ENCODE results near the gene CDK13. TPM values are rescaled to one million over a fixed set of nuclear protein-coding genes. Genes with fewer than 3 reads are reported as not detected.
A peak's percentile ranks its signal among the peaks of the same experiment; 100 is the strongest.

CDK13 gene
- total RNA-seq, 1 donor from 2014 or later = 50.2 TPM

- Mint-ChIP-seq H3K36me3 (ENCODE audit: low read depth) (peaks cover 2% of the 10 kb centered on the region), H3K9me3 (no peaks in the 10 kb centered on the region), H3K27me3 (ENCODE audit: low read depth) (no peaks in the 10 kb centered on the region), H3K4me1 (peaks cover 50% of the 10 kb centered on the region), H3K4me3 (peak overlapping the region; percentile 100), H3K27ac (ENCODE audit: unreplicated experiment) (peak overlapping the region; percentile 45)
- DNase-seq (ENCODE audit: low read depth, low spot score) = peak; percentile 12
- no peak for TF ChIP-seq CTCF (conservative IDR thresholded peaks at IDR 0.05)
Measured at GRCh38 chr7:39950473-39951225, 593 bp downstream of the CDK13 start.

- Mint-ChIP-seq H3K27me3 (ENCODE audit: low read depth) (no peaks in the 10 kb centered on the region), H3K9me3 (no peaks in the 10 kb centered on the region), H3K4me1 (peaks cover 55% of the 10 kb centered on the region), H3K4me3 (peak overlapping the region; percentile 97), H3K36me3 (ENCODE audit: low read depth) (peaks cover 2% of the 10 kb centered on the region), H3K27ac (ENCODE audit: unreplicated experiment) (peak overlapping the region; percentile 98)
- peak; percentile 51 for DNase-seq (ENCODE audit: low read depth, low spot score)
- peak; percentile 60 for TF ChIP-seq CTCF (conservative IDR thresholded peaks at IDR 0.05)
Measured at GRCh38 chr7:39951226-39952194, 1.5 kb downstream of the CDK13 start.

- peak overlapping the region; percentile 98 for H3K27ac Mint-ChIP-seq (ENCODE audit: unreplicated experiment)
- TF ChIP-seq CTCF (conservative IDR thresholded peaks at IDR 0.05) = no peak
- H3K4me3 Mint-ChIP-seq = peak overlapping the region; percentile 97
- H3K4me1 Mint-ChIP-seq = peaks cover 59% of the 10 kb centered on the region
- peaks cover 2% of the 10 kb centered on the region for H3K36me3 Mint-ChIP-seq (ENCODE audit: low read depth)
- H3K9me3 Mint-ChIP-seq = no peaks in the 10 kb centered on the region
- DNase-seq (ENCODE audit: low read depth, low spot score) = no peak
- no peaks in the 10 kb centered on the region for H3K27me3 Mint-ChIP-seq (ENCODE audit: low read depth)
Measured at GRCh38 chr7:39952374-39952773, 2.3 kb downstream of the CDK13 start.

- Mint-ChIP-seq H3K4me3 (peak overlapping the region; percentile 97), H3K27me3 (ENCODE audit: low read depth) (no peaks in the 10 kb centered on the region), H3K4me1 (peaks cover 59% of the 10 kb centered on the region), H3K9me3 (no peaks in the 10 kb centered on the region), H3K27ac (ENCODE audit: unreplicated experiment) (peak overlapping the region; percentile 93), H3K36me3 (ENCODE audit: low read depth) (peaks cover 2% of the 10 kb centered on the region)
- no peak for TF ChIP-seq CTCF (conservative IDR thresholded peaks at IDR 0.05)
- DNase-seq (ENCODE audit: low read depth, low spot score) = no peak
Measured at GRCh38 chr7:39952803-39953202, 2.7 kb downstream of the CDK13 start.

GRCh38 chr7:39954694-39955093 is 4.6 kb downstream of the CDK13 start:
- Mint-ChIP-seq H3K9me3 (no peaks in the 10 kb centered on the region), H3K27me3 (ENCODE audit: low read depth) (no peaks in the 10 kb centered on the region), H3K27ac (ENCODE audit: unreplicated experiment) (no peak overlapping the region), H3K36me3 (ENCODE audit: low read depth) (peaks cover 2% of the 10 kb centered on the region), H3K4me1 (peaks cover 49% of the 10 kb centered on the region), H3K4me3 (peak overlapping the region; percentile 49)
- no peak for DNase-seq (ENCODE audit: low read depth, low spot score)
- TF ChIP-seq CTCF (conservative IDR thresholded peaks at IDR 0.05) = no peak
